Ishikawa (cell line): Measurements from ENCODE around the gene SLC26A4.

Experiments
- CEBPB ChIP-seq: IDR thresholded peaks from 2 replicates; pipeline ENCODE4 v1.6.1; 2012
- EGR1 ChIP-seq: IDR thresholded peaks from 2 replicates; pipeline ENCODE4 v1.6.1; 2012
- EP300 ChIP-seq: IDR thresholded peaks from 2 replicates; pipeline ENCODE4 v1.6.1; 2012; ENCODE audit warnings: borderline replicate concordance
- MAX ChIP-seq: IDR thresholded peaks from 2 replicates; pipeline ENCODE4 v1.6.1; 2012
- NFIC ChIP-seq: IDR thresholded peaks from 2 replicates; pipeline ENCODE4 v1.6.1; 2012
- RAD21 ChIP-seq: IDR thresholded peaks from 2 replicates; pipeline ENCODE4 v1.6.1; 2012; ENCODE audit warnings: low read depth
- REST ChIP-seq: IDR thresholded peaks from 2 replicates; pipeline ENCODE4 v1.6.1; 2012; ENCODE audit warnings: low read depth, mild to moderate bottlenecking
- TAF1 ChIP-seq: IDR thresholded peaks from 2 replicates; pipeline ENCODE4 v1.6.1; 2012; ENCODE audit warnings: low read depth, mild to moderate bottlenecking
- USF1 ChIP-seq: IDR thresholded peaks from 2 replicates; pipeline ENCODE4 v1.6.1; 2012
- YY1 ChIP-seq: IDR thresholded peaks from 2 replicates; pipeline ENCODE4 v1.6.1; 2012; ENCODE audit warnings: low read depth
- ZBTB7A ChIP-seq: IDR thresholded peaks from 2 replicates; pipeline ENCODE4 v1.6.1; 2012; ENCODE audit warnings: low read depth

DNA sequence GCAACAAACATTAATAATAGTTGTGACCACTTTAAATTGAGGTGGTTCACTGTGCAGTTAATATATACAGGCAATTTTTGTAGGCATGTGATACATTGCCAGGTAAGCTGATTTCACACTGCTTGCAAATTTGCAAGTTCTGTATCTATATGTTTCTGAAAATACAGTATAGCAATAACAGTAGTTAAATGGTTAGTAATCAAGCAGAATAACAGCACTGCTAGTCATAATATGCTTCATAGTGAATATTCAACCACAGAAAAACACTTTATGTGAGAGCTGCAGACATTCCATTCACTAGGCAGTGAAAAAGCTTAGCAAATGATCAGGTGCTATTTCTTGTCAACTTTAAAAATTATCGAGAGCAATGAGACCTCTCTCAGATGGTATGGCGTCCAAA lies 28.9 kb downstream of the SLC26A4 start:
- no peak for TF ChIP-seq USF1
- no peak for TF ChIP-seq YY1
- no peak for TF ChIP-seq MAX
- TF ChIP-seq RAD21: no peak
- no peak for TF ChIP-seq CEBPB
- TF ChIP-seq ZBTB7A: no peak
- TF ChIP-seq NFIC: no peak
- TF ChIP-seq EP300: no peak
- no peak for TF ChIP-seq TAF1
- no peak for TF ChIP-seq REST
- TF ChIP-seq EGR1: no peak
